Ovary (tissue), 9 donors: ENCODE results near the gene CYSTM1. TPM values are rescaled to one million over a fixed set of nuclear protein-coding genes. Genes with fewer than 3 reads are reported as not detected.
"Not testable (repeated sequence)": the region's sequence is repeated elsewhere in the genome, so short reads cannot be mapped to it uniquely, and the experiment has no call there.

ENCODE experiments used
- DNase-seq, 5 donors: peaks; one replicate each; pipeline ENCODE4 v3.0.0-alpha.2; 2019 to 2020
- H3K27ac ChIP-seq, 2 donors: fragments of 200-600 bp; one replicate each; pipeline versions ENCODE4 v1.5.1 to v1.8.0; 2019 to 2022
- H3K27me3 ChIP-seq: fragments of 200-600 bp; one replicate; pipeline ENCODE4 v1.8.0; 2022
- H3K36me3 ChIP-seq: fragments of 200-600 bp; sonication (generic); one replicate; pipeline ENCODE4 v1.5.1; 2019
- H3K4me1 ChIP-seq: one replicate; pipeline ENCODE4 v1.8.1; 2013; ENCODE audit warnings: mild to moderate bottlenecking, moderate library complexity; ENCODE audit not compliant: insufficient read depth
- H3K4me3 ChIP-seq: fragments of 200-600 bp; sonication (generic); one replicate; pipeline ENCODE4 v1.5.1; 2017
- H3K9me3 ChIP-seq, 2 donors: fragments of 200-600 bp in 1 of 2; sonication (generic) in 1 of 2; one replicate each; pipeline versions ENCODE4 v1.5.1 to v1.8.1; 2013 to 2019; ENCODE audit warnings: mild to moderate bottlenecking in 1 of 2, moderate library complexity in 1 of 2
- CTCF ChIP-seq, 3 donors: fragments of 450-650 bp in 2 of 3; fragments of 200-600 bp in 1 of 3; IDR thresholded peaks; one replicate each; pipeline versions ENCODE4 v1.5.1 to v1.8.0; 2016 to 2022; ENCODE audit warnings: antibody characterized with exemption in 3 of 3, mild to moderate bottlenecking in 1 of 3
- EP300 ChIP-seq: sonication (generic); formaldehyde crosslinking; IDR thresholded peaks from one replicate; pipeline ENCODE4 v1.6.1; 2017; ENCODE audit warnings: antibody characterized with exemption
- POLR2A ChIP-seq: fragments of 450-650 bp; IDR thresholded peaks from one replicate; pipeline ENCODE4 v1.6.1; 2017; ENCODE audit warnings: antibody characterized with exemption, mild to moderate bottlenecking, moderate library complexity
- WGBS, 3 donors: extraction: QIAGEN DNeasy Blood & Tissue Kit in 1 of 3; methylation state at CpG; one replicate each; pipeline versions ENCODE4 v1.1.5 to v1.1.7; 2013 to 2017; 5-methylcytosine and 5-hydroxymethylcytosine counted together
- intact Hi-C, 4 donors: fragments of 100-400 bp; cut with DNase I; formaldehyde crosslinking; loops; one replicate each; pipeline versions ENCODE4 v1.11.0 to v1.15.1; 2022 to 2023
- polyA plus RNA-seq, 2 donors: library from polyadenylated mRNA; stranded (reverse); fragments of 200-250 nt in 1 of 2; fragments of 350-450 nt in 1 of 2; fragmentation: Illumina TruSeq in 1 of 2; extraction: RNeasy Lipid Tissue Mini Kit (QIAGEN cat#74804) in 1 of 2; gene quantifications; one replicate each; pipeline ENCODE4 v1.2.3, GENCODE V29; 2013 to 2014
- total RNA-seq, 7 donors: library from RNA; depleted of rRNA in 2 of 7; stranded (reverse); fragments of >200 nt in 2 of 7; fragmentation: NEBNext Ultra II Directional in 3 of 7; extraction: Animal tissue kit (Norgen Biotek cat#: 25700) in 3 of 7; gene quantifications; one replicate each; pipeline versions ENCODE4 v1.1.0 to v1.2.4, GENCODE V29; 2016 to 2023
- donor health status: DM: no; HTN: no; CAD: no; lungs with moderate emphysema.
- donor health status: DM: no; HTN: no; CAD: no.
- donor health status: Bipolar disorder and iron deficiency.
- donor health status: DM: yes; HTN: yes; CAD: no.
- donor health status: DM: no; HTN: no; CAD: no.
- donor health status: DM: yes; HTN: yes; CAD: no.

The CYSTM1 gene
- total and polyA plus RNA-seq, 9 donors, result 24.6 to 143 (median 40.5) TPM

GRCh38 chr5:140194662-140195061 is 19.7 kb downstream of the CYSTM1 start:
- Histone ChIP-seq H3K36me3 (no peaks in the 10 kb centered on the region), H3K4me1 (no peaks in the 10 kb centered on the region), H3K27me3 (no peaks in the 10 kb centered on the region), H3K27ac (no peak overlapping the region), H3K9me3 (no peaks in the 10 kb centered on the region), H3K4me3 (no peak overlapping the region)
- no peak for TF ChIP-seq EP300
- no peak for TF ChIP-seq CTCF (IDR thresholded peaks at IDR 0.05)
- no peak for TF ChIP-seq POLR2A
- intact Hi-C loops, result no loop called here
- WGBS, 3 donors, result 45 to 70% (median 61%) methylated on average over 2 of the region's 2 CpGs
- no peak for DNase-seq

- no peak for DNase-seq
- Histone ChIP-seq H3K27me3 (no peaks in the 10 kb centered on the region), H3K27ac (no peak overlapping the region), H3K4me3 (no peak overlapping the region), H3K36me3 (no peaks in the 10 kb centered on the region), H3K4me1 (no peaks in the 10 kb centered on the region), H3K9me3 (no peaks in the 10 kb centered on the region)
- WGBS, 3 donors, result 22 to 45% (median 34%) methylated on average over 2 of the region's 2 CpGs
- TF ChIP-seq CTCF (IDR thresholded peaks at IDR 0.05) (no peak), POLR2A (no peak), EP300 (no peak)
- intact Hi-C loops, result no loop called here
Measured at GRCh38 chr5:140196115-140196814, 21.3 kb downstream of the CYSTM1 start.

GRCh38 chr5:140197023-140197422 is 22.0 kb downstream of the CYSTM1 start:
- DNase-seq, result no peak
- H3K27me3 ChIP-seq, result no peaks in the 10 kb centered on the region
- no peak for TF ChIP-seq EP300
- no peak for TF ChIP-seq CTCF (IDR thresholded peaks at IDR 0.05)
- no peak for TF ChIP-seq POLR2A
- 89 to 98% (median 92%) methylated on average over 2 of the region's 2 CpGs for WGBS, 3 donors
- no peaks in the 10 kb centered on the region for H3K9me3 ChIP-seq
- no peaks in the 10 kb centered on the region for H3K4me1 ChIP-seq
- no peaks in the 10 kb centered on the region for H3K36me3 ChIP-seq
- intact Hi-C loops, result no loop called here
- no peak overlapping the region for H3K4me3 ChIP-seq
- no peak overlapping the region for H3K27ac ChIP-seq

- H3K27me3 ChIP-seq, H3K9me3 ChIP-seq, H3K4me3 ChIP-seq, H3K4me1 ChIP-seq, intact Hi-C loops, H3K27ac ChIP-seq, DNase-seq, H3K36me3 ChIP-seq: not testable (repeated sequence)
- WGBS, 3 donors, result 92 to 100% (median 93%) methylated on average over 1 of the region's 1 CpG
Measured at GRCh38 chr5:140198915-140199314, 23.9 kb downstream of the CYSTM1 start.

GRCh38 chr5:140202078-140202477 is 27.1 kb downstream of the CYSTM1 start:
- WGBS, 3 donors, result 59 to 76% (median 62%) methylated on average over 4 of the region's 4 CpGs
- no peaks in the 10 kb centered on the region for H3K36me3 ChIP-seq
- no peak for TF ChIP-seq EP300
- TF ChIP-seq CTCF (IDR thresholded peaks at IDR 0.05), result no peak
- TF ChIP-seq POLR2A, result no peak
- H3K4me3 ChIP-seq, result no peak overlapping the region
- no peaks in the 10 kb centered on the region for H3K27me3 ChIP-seq
- H3K27ac ChIP-seq, result no peak overlapping the region
- H3K4me1 ChIP-seq, result peaks cover 2% of the 10 kb centered on the region
- DNase-seq, result no peak
- H3K9me3 ChIP-seq, result no peaks in the 10 kb centered on the region
- intact Hi-C loops, result no loop called here
